Keratinocyte (primary cell): ENCODE data around the gene FBXO10.

ENCODE experiments used
- CTCF ChIP-seq, 3 experiments: IDR thresholded peaks in 1 of 3; conservative IDR thresholded peaks in 1 of 3; optimal IDR thresholded peaks in 1 of 3; 2 replicates in 2 of 3; 3 replicates in 1 of 3; pipeline versions ENCODE3 to v1.5.1; 2011; ENCODE audit warnings: low read length in 3 of 3, mild to moderate bottlenecking in 3 of 3, moderate library complexity in 2 of 3, control low read depth in 1 of 3, inconsistent platforms in 1 of 3; ENCODE audit not compliant: insufficient read depth in 2 of 3; ENCODE audit errors: extremely low read depth in 1 of 3
- EZH2 ChIP-seq: IDR thresholded peaks from one replicate; pipeline ENCODE4 v1.6.1; 2012; ENCODE audit warnings: inconsistent platforms, mild to moderate bottlenecking, low read length, moderate library complexity

- no peak for TF ChIP-seq CTCF (optimal IDR thresholded peaks at IDR 0.05 in 1 of 3, IDR thresholded peaks at IDR 0.05 in 1 of 3, conservative IDR thresholded peaks at IDR 0.05 in 1 of 3; ENCODE audit: extremely low read depth in 1 of 3, insufficient read depth in 2 of 3, low read length in 3 of 3)
- TF ChIP-seq EZH2: no peak
These were observed 101.7 kb downstream of the FBXO10 start for GRCh38 chr9:37474438-37474837.
